ENCODE data around the gene SUN5.
"Not testable (repeated sequence)": the region's sequence is repeated elsewhere in the genome, so short reads cannot be mapped to it uniquely, and the experiment has no call there.

The SUN5 gene

GRCh38 chr20:32974204-32975064 lies 29.8 kb downstream of the SUN5 start:
- WGBS (ENCODE audit: insufficient coverage, insufficient read length): no CpG with 5 or more reads among the region's 9 CpGs
- H3K27ac ChIP-seq (ENCODE audit: low read length); H3K27me3 ChIP-seq (ENCODE audit: control insufficient read depth, insufficient read depth, low read length); DNase-seq (ENCODE audit: low read depth, low spot score); H3K4me1 ChIP-seq (ENCODE audit: control insufficient read depth, insufficient read depth, low read length); H3K9me3 ChIP-seq (ENCODE audit: control insufficient read depth, insufficient read depth, low read length); H3K36me3 ChIP-seq (ENCODE audit: control insufficient read depth, insufficient read depth, low read length); H3K4me3 ChIP-seq (ENCODE audit: low read length): not testable (repeated sequence)

GRCh38 chr20:32973077-32973717 lies 31.0 kb downstream of the SUN5 start:
- no peak overlapping the region for H3K27ac ChIP-seq (ENCODE audit: low read length)
- H3K36me3 ChIP-seq (ENCODE audit: control insufficient read depth, insufficient read depth, low read length): no peaks in the 10 kb centered on the region
- H3K27me3 ChIP-seq (ENCODE audit: control insufficient read depth, insufficient read depth, low read length): no peaks in the 10 kb centered on the region
- H3K4me3 ChIP-seq (ENCODE audit: low read length): no peak overlapping the region
- peaks cover 8% of the 10 kb centered on the region for H3K4me1 ChIP-seq (ENCODE audit: control insufficient read depth, insufficient read depth, low read length)
- no peaks in the 10 kb centered on the region for H3K9me3 ChIP-seq (ENCODE audit: control insufficient read depth, insufficient read depth, low read length)
- whole genome bisulfite sequencing (ENCODE audit: insufficient coverage, insufficient read length): no CpG with 5 or more reads among the region's 10 CpGs
- DNase-seq (ENCODE audit: low read depth, low spot score): no peak

GRCh38 chr20:32972181-32973076 lies 31.8 kb downstream of the SUN5 start:
- no peaks in the 10 kb centered on the region for H3K9me3 ChIP-seq (ENCODE audit: control insufficient read depth, insufficient read depth, low read length)
- H3K27me3 ChIP-seq (ENCODE audit: control insufficient read depth, insufficient read depth, low read length): no peaks in the 10 kb centered on the region
- no peak overlapping the region for H3K27ac ChIP-seq (ENCODE audit: low read length)
- DNase-seq (ENCODE audit: low read depth, low spot score): no peak
- no peaks in the 10 kb centered on the region for H3K36me3 ChIP-seq (ENCODE audit: control insufficient read depth, insufficient read depth, low read length)
- peaks cover 8% of the 10 kb centered on the region for H3K4me1 ChIP-seq (ENCODE audit: control insufficient read depth, insufficient read depth, low read length)
- no peak overlapping the region for H3K4me3 ChIP-seq (ENCODE audit: low read length)
- WGBS (ENCODE audit: insufficient coverage, insufficient read length): no CpG with 5 or more reads among the region's 13 CpGs

DNA sequence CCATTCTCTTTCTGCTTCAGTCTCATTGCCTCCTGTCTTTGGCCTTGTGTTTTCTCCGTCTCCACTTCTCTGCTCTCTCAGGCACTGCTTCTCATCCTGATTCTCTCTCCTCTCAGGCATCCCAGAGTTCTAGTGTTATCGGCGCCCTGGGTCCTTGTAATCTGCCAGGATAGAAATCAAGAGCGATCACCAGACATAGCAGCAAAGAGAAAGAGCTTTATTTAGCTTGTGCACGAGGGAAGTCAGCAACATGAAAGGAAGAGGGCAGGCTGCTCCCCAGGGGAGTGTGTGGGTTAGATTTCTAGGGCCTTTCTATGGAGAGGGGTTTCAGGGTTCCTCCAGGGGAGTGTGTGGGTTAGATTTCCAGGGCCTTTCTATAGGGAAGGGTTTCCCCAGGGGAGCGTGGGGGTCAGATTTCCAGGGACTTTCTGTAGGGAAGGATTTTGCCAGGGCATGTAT lies 32.5 kb downstream of the SUN5 start:
- WGBS (ENCODE audit: insufficient coverage, insufficient read length): no CpG with 5 or more reads among the region's 6 CpGs
- H3K27ac ChIP-seq (ENCODE audit: low read length): no peak overlapping the region
- no peak overlapping the region for H3K4me3 ChIP-seq (ENCODE audit: low read length)

DNA sequence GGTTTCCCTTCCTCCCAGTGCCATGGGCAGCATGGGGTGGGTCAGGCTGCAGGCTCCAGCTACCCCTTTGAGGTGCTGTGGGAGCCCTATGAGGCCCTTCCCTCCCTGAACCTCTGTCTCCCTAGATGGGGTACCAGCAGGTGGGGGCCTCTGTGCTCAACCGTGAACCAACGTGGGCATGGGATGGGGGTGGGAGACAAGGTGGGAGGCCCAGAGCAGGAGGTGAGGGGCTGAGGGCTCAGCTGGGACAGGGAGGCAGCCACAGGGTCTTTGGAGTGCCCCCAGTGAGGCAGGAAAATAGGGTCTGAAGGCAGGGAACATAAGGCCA lies 33.3 kb downstream of the SUN5 start:
- Histone ChIP-seq H3K4me3 (ENCODE audit: low read length) (no peak overlapping the region), H3K27me3 (ENCODE audit: control insufficient read depth, insufficient read depth, low read length) (no peaks in the 10 kb centered on the region), H3K27ac (ENCODE audit: low read length) (no peak overlapping the region), H3K4me1 (ENCODE audit: control insufficient read depth, insufficient read depth, low read length) (peaks cover 8% of the 10 kb centered on the region), H3K36me3 (ENCODE audit: control insufficient read depth, insufficient read depth, low read length) (no peaks in the 10 kb centered on the region), H3K9me3 (ENCODE audit: control insufficient read depth, insufficient read depth, low read length) (no peaks in the 10 kb centered on the region)
- WGBS (ENCODE audit: insufficient coverage, insufficient read length): no CpG with 5 or more reads among the region's 2 CpGs
- DNase-seq (ENCODE audit: low read depth, low spot score): no peak

More for the DNA sequence above, 32.5 kb downstream of the SUN5 start:
- peaks cover 8% of the 10 kb centered on the region for H3K4me1 ChIP-seq (ENCODE audit: control insufficient read depth, insufficient read depth, low read length)
- no peak for DNase-seq (ENCODE audit: low read depth, low spot score)
- H3K27me3 ChIP-seq (ENCODE audit: control insufficient read depth, insufficient read depth, low read length): no peaks in the 10 kb centered on the region
- H3K9me3 ChIP-seq (ENCODE audit: control insufficient read depth, insufficient read depth, low read length): no peaks in the 10 kb centered on the region
- no peaks in the 10 kb centered on the region for H3K36me3 ChIP-seq (ENCODE audit: control insufficient read depth, insufficient read depth, low read length)

- no peaks in the 10 kb centered on the region for H3K36me3 ChIP-seq (ENCODE audit: control insufficient read depth, insufficient read depth, low read length)
- H3K27ac ChIP-seq (ENCODE audit: low read length): no peak overlapping the region
- H3K27me3 ChIP-seq (ENCODE audit: control insufficient read depth, insufficient read depth, low read length): no peaks in the 10 kb centered on the region
- WGBS (ENCODE audit: insufficient coverage, insufficient read length): no CpG with 5 or more reads among the region's 15 CpGs
- no peak for DNase-seq (ENCODE audit: low read depth, low spot score)
- peaks cover 8% of the 10 kb centered on the region for H3K4me1 ChIP-seq (ENCODE audit: control insufficient read depth, insufficient read depth, low read length)
- no peak overlapping the region for H3K4me3 ChIP-seq (ENCODE audit: low read length)
- no peaks in the 10 kb centered on the region for H3K9me3 ChIP-seq (ENCODE audit: control insufficient read depth, insufficient read depth, low read length)
Observed at GRCh38 chr20:32970115-32970972, 33.9 kb downstream of the SUN5 start.

DNA sequence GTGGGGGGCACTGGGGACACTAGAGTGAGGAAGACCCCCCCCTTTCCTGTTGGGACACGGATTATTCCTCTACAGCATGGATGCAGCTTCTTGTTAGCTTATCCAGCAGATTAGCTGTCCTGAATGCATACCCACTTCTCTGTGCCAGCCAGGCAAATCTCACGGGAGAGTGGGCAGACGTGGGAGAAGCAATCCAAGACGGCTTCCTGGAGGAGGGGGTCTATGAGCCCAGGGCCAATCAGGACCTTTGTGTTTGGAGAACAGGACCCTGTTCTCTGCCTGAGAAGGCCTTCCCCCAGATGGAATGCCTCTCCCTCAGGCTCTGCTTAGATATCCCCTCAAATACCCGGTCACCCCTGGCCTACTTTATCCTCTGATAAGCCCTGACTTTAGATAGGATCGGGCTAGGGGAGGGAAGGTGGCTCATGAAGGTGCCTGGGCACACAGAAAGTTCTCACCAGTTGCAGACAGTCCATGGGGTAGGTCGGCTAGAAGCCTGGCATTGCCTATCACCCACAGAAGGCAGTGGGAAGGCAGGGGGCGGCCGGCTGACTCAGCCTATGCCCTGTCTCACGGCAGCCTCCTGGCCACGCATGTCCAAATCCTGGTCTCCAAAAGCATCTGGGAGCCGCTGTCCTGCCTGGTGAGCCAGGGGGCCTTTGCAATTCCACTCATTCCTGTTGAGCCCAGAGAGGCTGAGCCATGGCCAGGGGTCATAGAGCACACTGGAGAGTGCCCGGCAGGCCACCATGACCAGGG lies 34.7 kb downstream of the SUN5 start:
- Histone ChIP-seq H3K9me3 (ENCODE audit: control insufficient read depth, insufficient read depth, low read length) (no peaks in the 10 kb centered on the region), H3K27ac (ENCODE audit: low read length) (no peak overlapping the region), H3K4me1 (ENCODE audit: control insufficient read depth, insufficient read depth, low read length) (peaks cover 8% of the 10 kb centered on the region), H3K4me3 (ENCODE audit: low read length) (no peak overlapping the region), H3K36me3 (ENCODE audit: control insufficient read depth, insufficient read depth, low read length) (no peaks in the 10 kb centered on the region), H3K27me3 (ENCODE audit: control insufficient read depth, insufficient read depth, low read length) (no peaks in the 10 kb centered on the region)
- no CpG with 5 or more reads among the region's 13 CpGs for WGBS (ENCODE audit: insufficient coverage, insufficient read length)
- DNase-seq (ENCODE audit: low read depth, low spot score): no peak

GRCh38 chr20:32968478-32969241 lies 35.6 kb downstream of the SUN5 start:
- Histone ChIP-seq H3K4me1 (ENCODE audit: control insufficient read depth, insufficient read depth, low read length) (peaks cover 5% of the 10 kb centered on the region), H3K27ac (ENCODE audit: low read length) (no peak overlapping the region), H3K27me3 (ENCODE audit: control insufficient read depth, insufficient read depth, low read length) (no peaks in the 10 kb centered on the region), H3K4me3 (ENCODE audit: low read length) (no peak overlapping the region), H3K9me3 (ENCODE audit: control insufficient read depth, insufficient read depth, low read length) (no peaks in the 10 kb centered on the region), H3K36me3 (ENCODE audit: control insufficient read depth, insufficient read depth, low read length) (no peaks in the 10 kb centered on the region)
- DNase-seq (ENCODE audit: low read depth, low spot score): no peak
- WGBS (ENCODE audit: insufficient coverage, insufficient read length): 100% methylated on average over 3 of the region's 19 CpGs

GRCh38 chr20:32967961-32968457 lies 36.2 kb downstream of the SUN5 start:
- no peak overlapping the region for H3K27ac ChIP-seq (ENCODE audit: low read length)
- H3K4me3 ChIP-seq (ENCODE audit: low read length): no peak overlapping the region
- H3K36me3 ChIP-seq (ENCODE audit: control insufficient read depth, insufficient read depth, low read length): no peaks in the 10 kb centered on the region
- H3K27me3 ChIP-seq (ENCODE audit: control insufficient read depth, insufficient read depth, low read length): no peaks in the 10 kb centered on the region
- WGBS (ENCODE audit: insufficient coverage, insufficient read length): no CpG with 5 or more reads among the region's 16 CpGs
- no peak for DNase-seq (ENCODE audit: low read depth, low spot score)
- H3K4me1 ChIP-seq (ENCODE audit: control insufficient read depth, insufficient read depth, low read length): peaks cover 5% of the 10 kb centered on the region
- H3K9me3 ChIP-seq (ENCODE audit: control insufficient read depth, insufficient read depth, low read length): no peaks in the 10 kb centered on the region

Measured in iPS DF 6.9 (cell line).